Kidney glomerular epithelial cell (primary cell): ENCODE data around the gene FER1L5.

Experiments
- DNase-seq: peaks from one replicate; lab custom pipeline; 2025; lab: John Stamatoyannopoulos, UW

The FER1L5 gene

GRCh38 chr2:96680561-96681141 lies 38.1 kb downstream of the FER1L5 start:
- DNase-seq, result no peak

GRCh38 chr2:96681540-96681939 lies 39.0 kb downstream of the FER1L5 start:
- no peak for DNase-seq

GRCh38 chr2:96683307-96683706 lies 40.7 kb downstream of the FER1L5 start:
- DNase-seq, result no peak

- DNase-seq, result no peak
Measured at GRCh38 chr2:96683972-96684820, 41.6 kb downstream of the FER1L5 start.

GRCh38 chr2:96684883-96685576 lies 42.5 kb downstream of the FER1L5 start:
- no peak for DNase-seq

GRCh38 chr2:96685577-96686459 lies 43.3 kb downstream of the FER1L5 start:
- DNase-seq, result no peak

- no peak for DNase-seq
Measured at GRCh38 chr2:96687266-96687665, 44.7 kb downstream of the FER1L5 start.

- DNase-seq, result no peak
Measured at GRCh38 chr2:96687711-96688640, 45.4 kb downstream of the FER1L5 start.

GRCh38 chr2:96688649-96689430 lies 46.3 kb downstream of the FER1L5 start:
- no peak for DNase-seq

- DNase-seq, result no peak
Measured at GRCh38 chr2:96689431-96689991, 46.9 kb downstream of the FER1L5 start.

GRCh38 chr2:96690306-96691021 lies 47.9 kb downstream of the FER1L5 start:
- no peak for DNase-seq

GRCh38 chr2:96691022-96691612 lies 48.6 kb downstream of the FER1L5 start:
- no peak for DNase-seq

GRCh38 chr2:96692094-96692971 lies 49.8 kb downstream of the FER1L5 start:
- DNase-seq, result no peak

- DNase-seq, result no peak
Measured at GRCh38 chr2:96693286-96694200, 51.0 kb downstream of the FER1L5 start.

GRCh38 chr2:96694279-96694678 lies 51.7 kb downstream of the FER1L5 start:
- DNase-seq, result no peak

GRCh38 chr2:96694816-96695455 lies 52.4 kb downstream of the FER1L5 start:
- DNase-seq, result no peak
